Occipital lobe (tissue), 2 donors: ENCODE results near the gene TIMM13. TPM values are rescaled to one million over a fixed set of nuclear protein-coding genes. Genes with fewer than 3 reads are reported as not detected.
"Not testable (repeated sequence)": the region's sequence is repeated elsewhere in the genome, so short reads cannot be mapped to it uniquely, and the experiment has no call there.

Source experiments
- DNase-seq: peaks from one replicate; lab custom pipeline; 2025; lab: John Stamatoyannopoulos, UW
- total RNA-seq: library from RNA; depleted of rRNA; stranded (reverse); fragments of >200 nt; gene quantifications from one replicate; pipeline ENCODE4 v1.2.3, GENCODE V29; 2014

TIMM13 gene
- total RNA-seq, result 16.2 TPM

GRCh38 chr19:2427429-2428320 is at the start of gene TIMM13:
TIMM13 (minus strand) TSS chr19:2427586; CDS start chr19:2427533, 53 bp downstream.
- DNase-seq, result peak; percentile 92

GRCh38 chr19:2476451-2477140 is 49.2 kb upstream of the TIMM13 start:
- DNase-seq, result peak; percentile 46

GRCh38 chr19:2475702-2476450 is 48.5 kb upstream of the TIMM13 start, which contains the start of gene GADD45B:
GADD45B (plus strand) TSS chr19:2476127; CDS start chr19:2476359, 232 bp downstream.
- peak; percentile 94 for DNase-seq

- peak; percentile 53 for DNase-seq
These were observed 47.8 kb upstream of the TIMM13 start for GRCh38 chr19:2475018-2475701.

- peak; percentile 77 for DNase-seq
These were observed 47.0 kb upstream of the TIMM13 start for GRCh38 chr19:2474232-2475017.

- not testable (repeated sequence) for DNase-seq
These were observed 42.5 kb upstream of the TIMM13 start for GRCh38 chr19:2469915-2470200.

GRCh38 chr19:2469102-2469914 is 41.9 kb upstream of the TIMM13 start:
- no peak for DNase-seq

- no peak for DNase-seq
These were observed 41.2 kb upstream of the TIMM13 start for GRCh38 chr19:2468596-2468995.

- no peak for DNase-seq
These were observed 37.0 kb upstream of the TIMM13 start for GRCh38 chr19:2464389-2464788.

- not testable (repeated sequence) for DNase-seq
These were observed 36.3 kb upstream of the TIMM13 start for GRCh38 chr19:2463694-2464093.

GRCh38 chr19:2462635-2463421 is 35.4 kb upstream of the TIMM13 start:
- peak; percentile 87 for DNase-seq

GRCh38 chr19:2461751-2462634 is 34.6 kb upstream of the TIMM13 start:
- no peak for DNase-seq

GRCh38 chr19:2460245-2460644 is 32.9 kb upstream of the TIMM13 start:
- DNase-seq, result no peak

GRCh38 chr19:2458776-2459175 is 31.4 kb upstream of the TIMM13 start:
- DNase-seq, result not testable (repeated sequence)

- no peak for DNase-seq
These were observed 30.7 kb upstream of the TIMM13 start for GRCh38 chr19:2458054-2458453.

- DNase-seq, result no peak
These were observed 30.1 kb upstream of the TIMM13 start for GRCh38 chr19:2457394-2458037.

GRCh38 chr19:2455851-2456570 is 28.6 kb upstream of the TIMM13 start:
- DNase-seq, result no peak
